PC-3 (cell line): ENCODE results near the gene AIFM3. TPM values are rescaled to one million over a fixed set of nuclear protein-coding genes. Genes with fewer than 3 reads are reported as not detected.

ENCODE experiments used
- ATAC-seq: fragments of 200-7000 bp; cut with Tn5 transposase; 2 replicates; pipeline ENCODE4 v1.9.1; 2020; ENCODE audit warnings: mild to moderate bottlenecking, moderate library complexity
- BruUV-seq: library from RNA; stranded (reverse); fragments of 400-500 nt; replicated peaks from 2 replicates; lab custom pipeline; 2021; lab: Mats Ljungman, UMichigan
- CTCF ChIA-PET: fragments of 300-600 bp; sonication (Branson Sonifier 250); formaldehyde crosslinking; loops from one replicate; lab custom pipeline; 2022; ENCODE audit warnings: antibody characterized with exemption; lab: Charles Lee
- POLR2A ChIA-PET: fragments of 300-600 bp; sonication (Branson Sonifier 250); formaldehyde crosslinking; loops from one replicate; lab custom pipeline; 2022; ENCODE audit warnings: antibody characterized with exemption; ENCODE audit not compliant: unreplicated experiment; lab: Charles Lee
- DNase-seq: peaks from one replicate; pipeline ENCODE4 v3.0.0-alpha.2; 2015
- H2AFZ ChIP-seq: fragments of 300-600 bp; sonication (generic); 2 replicates; pipeline ENCODE4 v1.6.0; 2016; ENCODE audit warnings: antibody characterized with exemption, low read length
- H3F3A ChIP-seq: fragments of 300-600 bp; sonication (generic); one replicate; pipeline ENCODE4 v1.6.0; 2017; ENCODE audit warnings: antibody characterized with exemption, low read length, control low read depth, mild to moderate bottlenecking; ENCODE audit not compliant: unreplicated experiment
- H3K27ac ChIP-seq: fragments of 300-600 bp; sonication (generic); 2 replicates; pipeline ENCODE4 v1.5.1; 2016; ENCODE audit warnings: mild to moderate bottlenecking, low read length
- H3K27me3 ChIP-seq: fragments of 300-600 bp; sonication (generic); 2 replicates; pipeline ENCODE4 v1.6.1; 2016; ENCODE audit warnings: low read length, mixed read lengths
- H3K36me3 ChIP-seq: fragments of 300-600 bp; sonication (generic); 2 replicates; pipeline ENCODE4 v1.6.1; 2016; ENCODE audit warnings: low read depth, mixed run types, low read length, mixed read lengths
- H3K4me1 ChIP-seq: fragments of 300-600 bp; sonication (generic); 2 replicates; pipeline ENCODE4 v1.5.1; 2016; ENCODE audit warnings: low read length; ENCODE audit not compliant: insufficient read depth
- H3K4me2 ChIP-seq: fragments of 300-600 bp; sonication (generic); 2 replicates; pipeline ENCODE4 v1.6.0; 2016; ENCODE audit warnings: low read length
- H3K4me3 ChIP-seq: fragments of 300-600 bp; sonication (generic); 2 replicates; pipeline ENCODE4 v1.5.1; 2016; ENCODE audit warnings: mild to moderate bottlenecking, low read length, mixed read lengths
- H3K79me2 ChIP-seq: fragments of 300-600 bp; sonication (generic); 2 replicates; pipeline ENCODE4 v1.6.1; 2017; ENCODE audit warnings: low read length, mixed read lengths
- H3K9ac ChIP-seq: fragments of 300-600 bp; sonication (generic); 2 replicates; pipeline ENCODE4 v1.6.0; 2016; ENCODE audit warnings: mild to moderate bottlenecking, low read length
- H3K9me2 ChIP-seq: fragments of 300-600 bp; sonication (generic); replicated peaks from 2 replicates; pipeline ENCODE4 v1.6.1; 2016; ENCODE audit warnings: mixed run types, low read length, mixed read lengths
- H3K9me3 ChIP-seq: fragments of 300-600 bp; sonication (generic); 2 replicates; pipeline ENCODE4 v1.6.1; 2016; ENCODE audit warnings: low read length, mixed read lengths
- H4K20me1 ChIP-seq: fragments of 300-600 bp; sonication (generic); 2 replicates; pipeline ENCODE4 v1.6.1; 2016; ENCODE audit warnings: low read length, mixed read lengths
- EZH2 ChIP-seq: fragments of 300-600 bp; sonication (generic); IDR thresholded peaks from one replicate; pipeline ENCODE4 v1.6.1; 2017; ENCODE audit warnings: antibody characterized with exemption, mild to moderate bottlenecking, low read length; ENCODE audit not compliant: unreplicated experiment
- EZH2phosphoT487 ChIP-seq: fragments of 300-600 bp; sonication (generic); IDR thresholded peaks from 2 replicates; pipeline ENCODE4 v1.6.1; 2018; ENCODE audit warnings: mild to moderate bottlenecking, antibody characterized with exemption, low read length, borderline replicate concordance
- intact Hi-C: fragments of 100-400 bp; cut with micrococcal nuclease; formaldehyde crosslinking; loops from 2 replicates; pipeline ENCODE4 v1.9.0; 2023
- total RNA-seq: library from RNA; depleted of rRNA; stranded (reverse); fragments of >200 nt; gene quantifications from 2 replicates; pipeline ENCODE4 v1.2.3, GENCODE V29; 2014
- TF ChIP-seq, protein P1 (sequence below): fragments of 300-600 bp; sonication (generic); conservative IDR thresholded peaks from 2 replicates; pipeline ENCODE4 v1.5.1; 2017; ENCODE audit warnings: antibody characterized with exemption, low read depth, mild to moderate bottlenecking, low read length

The AIFM3 gene
- total RNA-seq, 1 experiment from 2014 or later = 1.5 TPM

DNA sequence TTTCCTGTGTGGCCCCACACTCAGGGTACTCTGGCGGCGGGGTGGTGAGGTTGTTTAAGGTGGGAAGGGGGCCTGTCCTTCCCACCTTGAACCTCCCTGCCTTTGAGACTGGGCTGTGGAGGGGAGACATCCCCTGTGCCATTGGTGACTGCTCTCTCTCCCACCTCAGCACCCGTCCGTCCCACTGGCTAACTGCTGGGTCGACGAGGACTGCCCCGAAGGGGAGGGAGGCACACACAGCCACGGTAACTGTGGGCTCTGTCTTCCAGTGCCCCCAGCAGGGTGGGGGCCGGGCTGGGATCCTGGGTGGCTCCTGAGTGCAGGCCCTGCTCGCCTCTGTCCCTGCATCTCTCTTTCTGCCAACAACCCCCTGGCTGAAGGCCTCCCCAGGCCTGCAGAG is 55.5 kb downstream of the AIFM3 start:
- Histone ChIP-seq H3K9me3 (no peaks in the 10 kb centered on the region), H3K9me2 (no peaks in the 10 kb centered on the region), H3F3A (no peaks in the 10 kb centered on the region), H3K27me3 (no peaks in the 10 kb centered on the region), H3K4me2 (no peak overlapping the region), H3K36me3 (no peaks in the 10 kb centered on the region), H3K4me3 (no peak overlapping the region), H4K20me1 (no peaks in the 10 kb centered on the region), H3K9ac (no peak overlapping the region), H3K27ac (no peak overlapping the region), H2AFZ (no peak overlapping the region), H3K4me1 (no peaks in the 10 kb centered on the region), H3K79me2 (no peaks in the 10 kb centered on the region)
- no TSS peak for BruUV-seq
- intact Hi-C loops = no loop called here
- ATAC-seq (no peak), DNase-seq (no peak)
- POLR2A ChIA-PET = no interaction called here
- CTCF ChIA-PET = interaction anchor here (0.9 kb wide), 1 partner anchor 12 kb away, joined by 3 read pairs; no protein-coding TSS in a partner anchor
- TF ChIP-seq EZH2 (no peak), EZH2phosphoT487 (no peak)
- TF ChIP-seq, protein P1, sequence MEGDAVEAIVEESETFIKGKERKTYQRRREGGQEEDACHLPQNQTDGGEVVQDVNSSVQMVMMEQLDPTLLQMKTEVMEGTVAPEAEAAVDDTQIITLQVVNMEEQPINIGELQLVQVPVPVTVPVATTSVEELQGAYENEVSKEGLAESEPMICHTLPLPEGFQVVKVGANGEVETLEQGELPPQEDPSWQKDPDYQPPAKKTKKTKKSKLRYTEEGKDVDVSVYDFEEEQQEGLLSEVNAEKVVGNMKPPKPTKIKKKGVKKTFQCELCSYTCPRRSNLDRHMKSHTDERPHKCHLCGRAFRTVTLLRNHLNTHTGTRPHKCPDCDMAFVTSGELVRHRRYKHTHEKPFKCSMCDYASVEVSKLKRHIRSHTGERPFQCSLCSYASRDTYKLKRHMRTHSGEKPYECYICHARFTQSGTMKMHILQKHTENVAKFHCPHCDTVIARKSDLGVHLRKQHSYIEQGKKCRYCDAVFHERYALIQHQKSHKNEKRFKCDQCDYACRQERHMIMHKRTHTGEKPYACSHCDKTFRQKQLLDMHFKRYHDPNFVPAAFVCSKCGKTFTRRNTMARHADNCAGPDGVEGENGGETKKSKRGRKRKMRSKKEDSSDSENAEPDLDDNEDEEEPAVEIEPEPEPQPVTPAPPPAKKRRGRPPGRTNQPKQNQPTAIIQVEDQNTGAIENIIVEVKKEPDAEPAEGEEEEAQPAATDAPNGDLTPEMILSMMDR = no peak

DNA sequence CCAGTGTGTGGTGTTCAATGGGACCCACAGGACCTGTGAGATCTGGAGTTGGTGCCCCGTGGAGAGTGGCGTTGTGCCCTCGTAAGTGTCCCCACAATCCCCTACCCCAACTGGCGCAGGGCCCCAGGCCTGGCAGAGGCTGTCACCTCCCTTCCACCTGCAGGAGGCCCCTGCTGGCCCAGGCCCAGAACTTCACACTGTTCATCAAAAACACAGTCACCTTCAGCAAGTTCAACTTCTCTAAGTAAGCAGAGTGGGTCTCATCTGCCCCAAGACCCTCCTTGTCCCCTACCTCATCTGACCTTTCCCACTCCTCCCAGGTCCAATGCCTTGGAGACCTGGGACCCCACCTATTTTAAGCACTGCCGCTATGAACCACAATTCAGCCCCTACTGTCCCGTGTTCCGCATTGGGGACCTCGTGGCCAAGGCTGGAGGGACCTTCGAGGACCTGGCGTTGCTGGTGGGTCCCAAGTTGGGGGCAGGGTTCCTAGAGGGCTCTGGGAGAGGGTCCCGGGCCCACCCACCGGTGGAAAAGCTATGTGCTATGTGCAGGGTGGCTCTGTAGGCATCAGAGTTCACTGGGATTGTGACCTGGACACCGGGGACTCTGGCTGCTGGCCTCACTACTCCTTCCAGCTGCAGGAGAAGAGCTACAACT is 56.0 kb downstream of the AIFM3 start:
- no peak overlapping the region for H3K4me2 ChIP-seq
- H3K9ac ChIP-seq = no peak overlapping the region
- H3F3A ChIP-seq = no peaks in the 10 kb centered on the region
- no peak overlapping the region for H2AFZ ChIP-seq
- TF ChIP-seq EZH2 (no peak), EZH2phosphoT487 (no peak)
- TF ChIP-seq, protein P1 = no peak
- H3K9me2 ChIP-seq = no peaks in the 10 kb centered on the region
- intact Hi-C loops = no loop called here
- no peak overlapping the region for H3K27ac ChIP-seq
- no TSS peak for BruUV-seq
- H3K36me3 ChIP-seq = no peaks in the 10 kb centered on the region
- H3K27me3 ChIP-seq = no peaks in the 10 kb centered on the region
- ChIA-PET CTCF (no interaction called here), POLR2A (no interaction called here)
- DNase-seq = no peak
- H3K4me1 ChIP-seq = no peaks in the 10 kb centered on the region
- ATAC-seq = no peak
- no peaks in the 10 kb centered on the region for H3K79me2 ChIP-seq
- no peak overlapping the region for H3K4me3 ChIP-seq
- no peaks in the 10 kb centered on the region for H4K20me1 ChIP-seq
- H3K9me3 ChIP-seq = no peaks in the 10 kb centered on the region

GRCh38 chr22:21025266-21025665 is 58.2 kb downstream of the AIFM3 start:
- intact Hi-C loops = no loop called here
- Histone ChIP-seq H3K27me3 (no peaks in the 10 kb centered on the region), H3K27ac (no peak overlapping the region), H2AFZ (no peak overlapping the region), H3K9me3 (no peaks in the 10 kb centered on the region), H3K4me2 (no peak overlapping the region), H3K36me3 (no peaks in the 10 kb centered on the region), H3F3A (no peaks in the 10 kb centered on the region), H3K4me3 (no peak overlapping the region), H3K9me2 (no peaks in the 10 kb centered on the region), H3K79me2 (no peaks in the 10 kb centered on the region), H4K20me1 (no peaks in the 10 kb centered on the region), H3K9ac (no peak overlapping the region), H3K4me1 (no peaks in the 10 kb centered on the region)
- ChIA-PET CTCF (no interaction called here), POLR2A (no interaction called here)
- no peak for ATAC-seq
- TF ChIP-seq EZH2phosphoT487 = no peak
- TF ChIP-seq, protein P1 = no peak
- TF ChIP-seq EZH2 = no peak
- no peak for DNase-seq
- no TSS peak for BruUV-seq
